Nephron (organoid): Measurements from ENCODE around the gene ASPN.

Source experiments
- H3K27ac Mint-ChIP-seq, 3 experiments: 2 replicates each; pipeline ENCODE4 v1.8.0; 2020; ENCODE audit warnings: mixed read lengths in 3 of 3, mild to moderate bottlenecking in 2 of 3, moderate library complexity in 1 of 3
- H3K27me3 Mint-ChIP-seq: 2 replicates; pipeline ENCODE4 v1.8.0; 2021; ENCODE audit warnings: low read depth, mild to moderate bottlenecking, moderate library complexity, mixed read lengths
- H3K36me3 Mint-ChIP-seq: 2 replicates; pipeline ENCODE4 v1.8.0; 2020; ENCODE audit warnings: low read depth, mixed read lengths
- H3K4me1 Mint-ChIP-seq: 2 replicates; pipeline ENCODE4 v1.8.0; 2020; ENCODE audit warnings: mixed read lengths
- H3K4me3 Mint-ChIP-seq, 3 experiments: 2 replicates each; pipeline ENCODE4 v1.8.0; 2020; ENCODE audit warnings: mild to moderate bottlenecking in 3 of 3, mixed read lengths in 3 of 3, moderate library complexity in 2 of 3
- H3K9me3 Mint-ChIP-seq: 2 replicates; pipeline ENCODE4 v1.8.0; 2020; ENCODE audit warnings: mixed read lengths
- TF ChIP-seq, protein P1 (sequence below), 3 experiments: fragments of 200-600 bp; sonication (generic); IDR thresholded peaks; one replicate each; pipeline ENCODE4 v1.5.0; 2021; ENCODE audit warnings: antibody characterized with exemption in 3 of 3; ENCODE audit not compliant: unreplicated experiment in 3 of 3

Gene ASPN

DNA sequence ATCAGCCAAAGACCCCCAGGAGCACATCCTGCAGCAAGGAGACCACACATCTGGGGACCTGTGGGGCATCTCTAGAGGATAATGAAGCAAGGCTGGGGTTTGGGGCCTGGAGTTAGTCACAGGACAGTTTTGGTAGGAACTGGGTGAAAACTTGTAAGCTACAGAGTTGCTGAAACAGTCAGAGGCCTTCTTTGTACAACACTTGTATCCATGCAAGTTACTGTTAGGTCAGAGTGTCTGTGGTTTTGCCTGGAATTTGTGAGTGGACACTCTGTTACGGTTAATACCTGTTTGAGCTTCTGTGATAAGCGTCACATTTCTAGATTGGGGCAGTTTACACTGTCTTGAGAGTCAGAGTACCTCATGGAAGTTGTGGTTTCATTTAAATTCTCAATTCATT, 22.6 kb upstream of the ASPN start:
- H3K36me3 Mint-ChIP-seq = no peaks in the 10 kb centered on the region
- no peaks in the 10 kb centered on the region for H3K9me3 Mint-ChIP-seq
- H3K27ac Mint-ChIP-seq = no peak overlapping the region

DNA sequence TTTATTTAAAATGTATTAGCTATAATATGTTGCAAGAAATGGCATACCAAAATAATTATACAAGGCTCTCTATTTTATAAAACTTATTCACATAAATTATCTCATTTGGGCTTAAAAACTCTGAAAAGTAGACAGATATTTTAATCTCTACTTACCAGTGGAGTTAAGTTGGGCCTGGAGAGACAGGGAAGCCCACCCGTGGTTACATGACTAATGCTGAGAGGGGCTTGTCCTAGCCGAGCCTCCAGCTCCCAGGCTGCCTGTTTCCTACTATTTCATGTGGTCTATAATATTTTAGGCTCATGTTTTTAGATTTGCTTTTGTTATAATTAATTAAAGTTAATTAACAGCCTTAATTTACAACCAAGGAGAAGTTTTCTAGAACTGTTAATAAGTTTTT, 20.9 kb upstream of the ASPN start:
- Mint-ChIP-seq H3K4me3 (no peak overlapping the region), H3K4me1 (peaks cover 24% of the 10 kb centered on the region), H3K36me3 (no peaks in the 10 kb centered on the region), H3K27ac (no peak overlapping the region), H3K9me3 (no peaks in the 10 kb centered on the region), H3K27me3 (no peaks in the 10 kb centered on the region)
- TF ChIP-seq, protein P1, sequence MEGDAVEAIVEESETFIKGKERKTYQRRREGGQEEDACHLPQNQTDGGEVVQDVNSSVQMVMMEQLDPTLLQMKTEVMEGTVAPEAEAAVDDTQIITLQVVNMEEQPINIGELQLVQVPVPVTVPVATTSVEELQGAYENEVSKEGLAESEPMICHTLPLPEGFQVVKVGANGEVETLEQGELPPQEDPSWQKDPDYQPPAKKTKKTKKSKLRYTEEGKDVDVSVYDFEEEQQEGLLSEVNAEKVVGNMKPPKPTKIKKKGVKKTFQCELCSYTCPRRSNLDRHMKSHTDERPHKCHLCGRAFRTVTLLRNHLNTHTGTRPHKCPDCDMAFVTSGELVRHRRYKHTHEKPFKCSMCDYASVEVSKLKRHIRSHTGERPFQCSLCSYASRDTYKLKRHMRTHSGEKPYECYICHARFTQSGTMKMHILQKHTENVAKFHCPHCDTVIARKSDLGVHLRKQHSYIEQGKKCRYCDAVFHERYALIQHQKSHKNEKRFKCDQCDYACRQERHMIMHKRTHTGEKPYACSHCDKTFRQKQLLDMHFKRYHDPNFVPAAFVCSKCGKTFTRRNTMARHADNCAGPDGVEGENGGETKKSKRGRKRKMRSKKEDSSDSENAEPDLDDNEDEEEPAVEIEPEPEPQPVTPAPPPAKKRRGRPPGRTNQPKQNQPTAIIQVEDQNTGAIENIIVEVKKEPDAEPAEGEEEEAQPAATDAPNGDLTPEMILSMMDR (IDR thresholded peaks at IDR 0.05; ENCODE audit: unreplicated experiment in 3 of 3) = no peak

More for the DNA sequence above, 22.6 kb upstream of the ASPN start:
- TF ChIP-seq, protein P1 (IDR thresholded peaks at IDR 0.05; ENCODE audit: unreplicated experiment in 3 of 3) = no peak
- Mint-ChIP-seq H3K4me3 (no peak overlapping the region), H3K27me3 (no peaks in the 10 kb centered on the region), H3K4me1 (peaks cover 37% of the 10 kb centered on the region)

- Mint-ChIP-seq H3K4me3 (no peak overlapping the region), H3K4me1 (peaks cover 12% of the 10 kb centered on the region), H3K9me3 (no peaks in the 10 kb centered on the region), H3K27ac (no peak overlapping the region), H3K36me3 (no peaks in the 10 kb centered on the region), H3K27me3 (no peaks in the 10 kb centered on the region)
- TF ChIP-seq, protein P1 (IDR thresholded peaks at IDR 0.05; ENCODE audit: unreplicated experiment in 3 of 3) = peak in 2 of 3 experiments; percentile 9 to 32
Observed at GRCh38 chr9:92501671-92502393, 19.5 kb upstream of the ASPN start.

GRCh38 chr9:92500725-92501124, 18.4 kb upstream of the ASPN start:
- Mint-ChIP-seq H3K36me3 (no peaks in the 10 kb centered on the region), H3K27me3 (no peaks in the 10 kb centered on the region), H3K27ac (no peak overlapping the region), H3K4me1 (peaks cover 7% of the 10 kb centered on the region), H3K9me3 (no peaks in the 10 kb centered on the region), H3K4me3 (no peak overlapping the region)
- TF ChIP-seq, protein P1 (IDR thresholded peaks at IDR 0.05; ENCODE audit: unreplicated experiment in 3 of 3) = no peak

DNA sequence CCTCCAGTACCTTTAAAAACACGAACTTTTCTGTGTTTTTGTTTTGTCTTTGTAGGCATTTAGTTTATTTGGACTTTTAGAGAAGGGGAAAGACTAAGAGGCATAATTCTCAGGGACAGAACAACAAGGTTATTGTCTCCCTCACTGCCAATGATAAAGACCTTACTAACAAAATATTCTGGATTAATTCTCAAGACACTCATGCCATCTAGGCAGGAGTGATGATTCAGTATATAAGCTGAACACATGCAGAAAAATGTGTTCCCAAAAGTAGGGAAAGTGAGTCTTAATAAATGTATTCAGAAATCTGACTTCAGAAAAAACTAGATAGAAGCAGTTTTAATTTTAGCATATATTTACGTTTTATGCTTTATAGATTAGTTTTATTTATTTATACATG, 17.4 kb upstream of the ASPN start:
- Mint-ChIP-seq H3K4me1 (peaks cover 5% of the 10 kb centered on the region), H3K27ac (no peak overlapping the region), H3K9me3 (no peaks in the 10 kb centered on the region), H3K4me3 (no peak overlapping the region), H3K36me3 (no peaks in the 10 kb centered on the region), H3K27me3 (no peaks in the 10 kb centered on the region)
- TF ChIP-seq, protein P1 (IDR thresholded peaks at IDR 0.05; ENCODE audit: unreplicated experiment in 3 of 3) = no peak
